ENCODE measurements around the gene PROSER3.

PROSER3 gene

GRCh38 chr19:35779033-35779432 is 21.1 kb downstream of the PROSER3 start:
- DNase-seq, result no peak

GRCh38 chr19:35780058-35780457 is 22.1 kb downstream of the PROSER3 start:
- no peak for DNase-seq

- no peak for DNase-seq
Measured at GRCh38 chr19:35780717-35781116, 22.7 kb downstream of the PROSER3 start.

- no peak for DNase-seq
Measured at GRCh38 chr19:35781650-35782049, 23.7 kb downstream of the PROSER3 start.

- no peak for DNase-seq
Measured at GRCh38 chr19:35782589-35782988, 24.6 kb downstream of the PROSER3 start.

- DNase-seq, result no peak
Measured at GRCh38 chr19:35783469-35784434, 25.8 kb downstream of the PROSER3 start.

- no peak for DNase-seq
Measured at GRCh38 chr19:35784503-35785338, 26.7 kb downstream of the PROSER3 start.

GRCh38 chr19:35785339-35785627 is 27.3 kb downstream of the PROSER3 start:
- DNase-seq, result no peak

- no peak for DNase-seq
Measured at GRCh38 chr19:35786299-35787160, 28.6 kb downstream of the PROSER3 start.

GRCh38 chr19:35787227-35787799 is 29.3 kb downstream of the PROSER3 start:
- DNase-seq, result no peak

- DNase-seq, result no peak
Measured at GRCh38 chr19:35788205-35788960, 30.4 kb downstream of the PROSER3 start.

GRCh38 chr19:35789195-35789977 is 31.4 kb downstream of the PROSER3 start:
- DNase-seq, result no peak

GRCh38 chr19:35789978-35790944 is 32.3 kb downstream of the PROSER3 start:
- DNase-seq, result no peak

- DNase-seq, result no peak
Measured at GRCh38 chr19:35790981-35791813, 33.2 kb downstream of the PROSER3 start.

- no peak for DNase-seq
Measured at GRCh38 chr19:35791814-35792279, 33.9 kb downstream of the PROSER3 start.

GRCh38 chr19:35792312-35792711 is 34.3 kb downstream of the PROSER3 start:
- no peak for DNase-seq

GRCh38 chr19:35792888-35793287 is 34.9 kb downstream of the PROSER3 start:
- DNase-seq, result no peak

- no peak for DNase-seq
Measured at GRCh38 chr19:35793381-35794165, 35.6 kb downstream of the PROSER3 start.
